B cell (primary cell): ENCODE results near the gene FUOM. TPM values are rescaled to one million over a fixed set of nuclear protein-coding genes. Genes with fewer than 3 reads are reported as not detected.

Source experiments
- ATAC-seq: fragments of 200-7000 bp; cut with Tn5 transposase; one replicate; pipeline ENCODE4 v1.10.0; 2021; ENCODE audit warnings: low read depth, mild to moderate bottlenecking, moderate number of reproducible peaks, moderate library complexity
- CTCF ChIA-PET: fragments of 350-600 bp; sonication (Branson Sonifier 250); formaldehyde crosslinking; loops from one replicate; lab custom pipeline; 2021; ENCODE audit warnings: antibody characterized with exemption, inconsistent platforms; lab: Charles Lee
- POLR2A ChIA-PET: fragments of 350-600 bp; sonication (Branson Sonifier 250); formaldehyde crosslinking; loops from one replicate; lab custom pipeline; 2021; ENCODE audit warnings: antibody characterized with exemption; lab: Charles Lee
- DNase-seq: peaks from one replicate; pipeline ENCODE4 v3.0.0; 2013
- H2AFZ ChIP-seq: 2 replicates; pipeline ENCODE4 v1.6.1; 2012; ENCODE audit warnings: mild to moderate bottlenecking, low read depth, low read length; ENCODE audit not compliant: insufficient read depth, poor library complexity, severe bottlenecking
- H3K27ac ChIP-seq, 2 donors: 1 replicate in 1 of 2; 2 replicates in 1 of 2; pipeline ENCODE4 v1.5.1; 2012 to 2013; ENCODE audit warnings: low read length in 2 of 2, mild to moderate bottlenecking in 2 of 2, moderate library complexity in 1 of 2
- H3K27me3 ChIP-seq, 4 experiments: fragments of 200-600 bp in 1 of 4; sonication (generic) in 1 of 4; replicated peaks in 1 of 4; 1 replicate in 2 of 4; 2 replicates in 2 of 4; pipeline versions ENCODE4 v1.6.1 to v1.7.0; 2013 to 2016; ENCODE audit warnings: low read length in 3 of 4, mild to moderate bottlenecking in 2 of 4, mixed read lengths in 1 of 4, moderate library complexity in 1 of 4; ENCODE audit not compliant: insufficient read depth in 4 of 4, control insufficient read depth in 3 of 4; ENCODE audit errors: control extremely low read depth in 1 of 4
- H3K36me3 ChIP-seq, 2 experiments: replicated peaks in 1 of 2; 1 replicate in 1 of 2; 2 replicates in 1 of 2; pipeline versions ENCODE4 v1.6.1 to v1.7.1; 2013; ENCODE audit warnings: low read length in 1 of 2; ENCODE audit not compliant: insufficient read depth in 2 of 2, control insufficient read depth in 1 of 2; ENCODE audit errors: control extremely low read depth in 1 of 2, extremely low read depth in 1 of 2
- H3K4me1 ChIP-seq, 2 donors: fragments of 200-600 bp in 1 of 2; sonication (generic) in 1 of 2; 1 replicate in 1 of 2; 2 replicates in 1 of 2; pipeline versions ENCODE4 v1.5.1 to v1.6.1; 2013 to 2017; ENCODE audit warnings: low read length in 2 of 2; ENCODE audit not compliant: control insufficient read depth in 2 of 2, insufficient read depth in 2 of 2
- H3K4me2 ChIP-seq: replicated peaks from 2 replicates; pipeline ENCODE3; 2012; ENCODE audit warnings: mild to moderate bottlenecking, low read depth, low read length; ENCODE audit not compliant: poor library complexity, severe bottlenecking
- H3K4me3 ChIP-seq, 5 experiments: fragments of 200-600 bp in 1 of 5; sonication (generic) in 1 of 5; 1 replicate in 3 of 5; 2 replicates in 2 of 5; pipeline versions ENCODE4 v1.5.1 to v1.7.0; 2011 to 2016; ENCODE audit warnings: low read length in 4 of 5, mild to moderate bottlenecking in 4 of 5, low read depth in 2 of 5, control low read depth in 1 of 5, moderate library complexity in 1 of 5; ENCODE audit not compliant: insufficient read depth in 1 of 5; ENCODE audit errors: control extremely low read depth in 1 of 5, extremely low read depth in 1 of 5
- H3K79me2 ChIP-seq: fragments of 200-600 bp; sonication (generic); one replicate; pipeline ENCODE4 v1.6.0; 2016; ENCODE audit warnings: low read length; ENCODE audit not compliant: control insufficient read depth, insufficient read depth
- H3K9ac ChIP-seq: fragments of 200-600 bp; sonication (generic); 2 replicates; pipeline ENCODE4 v1.6.1; 2017; ENCODE audit warnings: mild to moderate bottlenecking, low read length, moderate library complexity
- H3K9me3 ChIP-seq, 3 donors: one replicate each; pipeline versions ENCODE4 v1.6.1 to v1.7.1; 2013; ENCODE audit warnings: low read length in 2 of 3; ENCODE audit not compliant: control insufficient read depth in 2 of 3, insufficient read depth in 1 of 3; ENCODE audit errors: control extremely low read depth in 1 of 3
- H4K20me1 ChIP-seq: 2 replicates; pipeline ENCODE4 v1.6.0; 2012; ENCODE audit warnings: mild to moderate bottlenecking, low read length; ENCODE audit not compliant: insufficient read depth, control insufficient read depth, poor library complexity, severe bottlenecking
- H3K27ac Mint-ChIP-seq: one replicate; pipeline ENCODE4 v1.8.0; 2021; ENCODE audit warnings: mixed read lengths
- H3K27me3 Mint-ChIP-seq: one replicate; pipeline ENCODE4 v1.8.0; 2021; ENCODE audit warnings: mixed read lengths
- H3K4me1 Mint-ChIP-seq: one replicate; pipeline ENCODE4 v1.8.0; 2021; ENCODE audit warnings: mixed read lengths
- H3K4me3 Mint-ChIP-seq: one replicate; pipeline ENCODE4 v1.8.0; 2021; ENCODE audit warnings: mixed read lengths
- H3K9me3 Mint-ChIP-seq: one replicate; pipeline ENCODE4 v1.8.0; 2022; ENCODE audit warnings: mixed read lengths; ENCODE audit not compliant: insufficient read depth
- EZH2 ChIP-seq: IDR thresholded peaks from 2 replicates; pipeline ENCODE4 v1.6.1; 2012; ENCODE audit warnings: borderline replicate concordance, low read depth, mild to moderate bottlenecking, moderate library complexity, low read length; ENCODE audit not compliant: insufficient read depth, poor library complexity, severe bottlenecking
- WGBS: methylation state at CpG from one replicate; pipeline ENCODE4 v1.1.5; 2013; ENCODE audit warnings: missing lambda C conversion rate; ENCODE audit not compliant: insufficient coverage; 5-methylcytosine and 5-hydroxymethylcytosine counted together
- intact Hi-C: fragments of 100-400 bp; cut with micrococcal nuclease; formaldehyde crosslinking; loops from one replicate; pipeline ENCODE4 v1.10.0; 2022
- polyA plus RNA-seq: library from polyadenylated mRNA; depleted of rRNA; stranded (reverse); fragments of >200 nt; gene quantifications from 2 replicates; pipeline ENCODE4 v1.2.3, GENCODE V29; 2012
- total RNA-seq, 2 donors: library from RNA; stranded (reverse); fragments of 120-200 nt in 1 of 2; gene quantifications; 1 replicate in 1 of 2; 2 replicates in 1 of 2; pipeline versions ENCODE4 v1.2.3 to v1.2.4, GENCODE V29; 2013 to 2022
- TF ChIP-seq, protein P1 (sequence below): fragments of 200-600 bp; IDR thresholded peaks from one replicate; pipeline ENCODE4 v1.8.0; 2022; ENCODE audit warnings: antibody characterized with exemption, mild to moderate bottlenecking

Gene FUOM
- total and polyA plus RNA-seq, 2 donors (not counting 1 experiment from before 2014, with no cell fraction given) = 23.8 to 30.7 TPM

GRCh38 chr10:133327651-133328357, 30.0 kb downstream of the FUOM start:
- H3K4me2 ChIP-seq = no peak overlapping the region
- H3K9me3 ChIP-seq = peaks cover 0 to 17% (median 0%) of the 10 kb centered on the region in 3 donors
- POLR2A ChIA-PET = interaction anchor here (2.2 kb wide), 1 partner anchor 13 kb away, joined by 26 read pairs; no protein-coding TSS in a partner anchor
- no peaks in the 10 kb centered on the region for H4K20me1 ChIP-seq
- H3K4me3 ChIP-seq = no peak overlapping the region
- WGBS = 54% methylated on average over 10 of the region's 12 CpGs
- peaks cover 44% of the 10 kb centered on the region for H3K27me3 Mint-ChIP-seq
- no peak overlapping the region for H3K27ac Mint-ChIP-seq
- H3K4me1 Mint-ChIP-seq = peaks cover 14% of the 10 kb centered on the region
- ATAC-seq (no peak), DNase-seq (no peak)
- H3K27ac ChIP-seq = no peak overlapping the region
- TF ChIP-seq, protein P1, sequence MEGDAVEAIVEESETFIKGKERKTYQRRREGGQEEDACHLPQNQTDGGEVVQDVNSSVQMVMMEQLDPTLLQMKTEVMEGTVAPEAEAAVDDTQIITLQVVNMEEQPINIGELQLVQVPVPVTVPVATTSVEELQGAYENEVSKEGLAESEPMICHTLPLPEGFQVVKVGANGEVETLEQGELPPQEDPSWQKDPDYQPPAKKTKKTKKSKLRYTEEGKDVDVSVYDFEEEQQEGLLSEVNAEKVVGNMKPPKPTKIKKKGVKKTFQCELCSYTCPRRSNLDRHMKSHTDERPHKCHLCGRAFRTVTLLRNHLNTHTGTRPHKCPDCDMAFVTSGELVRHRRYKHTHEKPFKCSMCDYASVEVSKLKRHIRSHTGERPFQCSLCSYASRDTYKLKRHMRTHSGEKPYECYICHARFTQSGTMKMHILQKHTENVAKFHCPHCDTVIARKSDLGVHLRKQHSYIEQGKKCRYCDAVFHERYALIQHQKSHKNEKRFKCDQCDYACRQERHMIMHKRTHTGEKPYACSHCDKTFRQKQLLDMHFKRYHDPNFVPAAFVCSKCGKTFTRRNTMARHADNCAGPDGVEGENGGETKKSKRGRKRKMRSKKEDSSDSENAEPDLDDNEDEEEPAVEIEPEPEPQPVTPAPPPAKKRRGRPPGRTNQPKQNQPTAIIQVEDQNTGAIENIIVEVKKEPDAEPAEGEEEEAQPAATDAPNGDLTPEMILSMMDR = no peak
- TF ChIP-seq EZH2 = no peak
- no peak overlapping the region for H3K4me3 Mint-ChIP-seq
- H2AFZ ChIP-seq = no peak overlapping the region
- intact Hi-C loops = loop anchor here (1.0 kb wide), 1 partner anchor 14 kb away; no protein-coding TSS in a partner anchor
- peaks cover 0 to 55% (median 40%) of the 10 kb centered on the region in 4 experiments for H3K27me3 ChIP-seq
- no peaks in the 10 kb centered on the region for H3K79me2 ChIP-seq
- CTCF ChIA-PET = interaction anchor here (0.6 to 3.5 kb wide), 11 partner anchors 10 to 280 kb away, joined by 3 to 32 read pairs (median 5); partner anchors contain the start of gene FUOM
- no peaks in the 10 kb centered on the region for H3K9me3 Mint-ChIP-seq
- H3K4me1 ChIP-seq = peaks cover 26 to 42% of the 10 kb centered on the region in 2 donors
- no peak overlapping the region for H3K9ac ChIP-seq
- no peaks in the 10 kb centered on the region for H3K36me3 ChIP-seq
